Adipocyte (in vitro differentiated cells): ENCODE measurements around the gene SV2C.

ENCODE experiments used
- DNase-seq: peaks from one replicate; pipeline ENCODE4 v3.0.0-alpha.2; 2015; ENCODE audit warnings: low read depth
- H3K27me3 ChIP-seq: replicated peaks from 2 replicates; pipeline ENCODE4 v1.7.0; 2013; ENCODE audit warnings: mild to moderate bottlenecking, low read length, moderate library complexity; ENCODE audit not compliant: control insufficient read depth, insufficient read depth
- H3K36me3 ChIP-seq: 2 replicates; pipeline ENCODE4 v1.7.0; 2013; ENCODE audit warnings: low read length, mild to moderate bottlenecking, moderate library complexity; ENCODE audit not compliant: control insufficient read depth, insufficient read depth, severe bottlenecking
- H3K4me1 ChIP-seq: 2 replicates; pipeline ENCODE4 v1.7.0; 2013; ENCODE audit warnings: mild to moderate bottlenecking, low read length, moderate library complexity; ENCODE audit not compliant: control insufficient read depth, insufficient read depth
- H3K4me3 ChIP-seq: 2 replicates; pipeline ENCODE4 v1.7.0; 2013; ENCODE audit warnings: mild to moderate bottlenecking, low read length, moderate library complexity
- H3K9ac ChIP-seq: 2 replicates; pipeline ENCODE4 v1.7.0; 2013; ENCODE audit warnings: mild to moderate bottlenecking, low read length, moderate library complexity
- H3K9me3 ChIP-seq: 2 replicates; pipeline ENCODE4 v1.7.0; 2013; ENCODE audit warnings: mild to moderate bottlenecking, low read length, moderate library complexity; ENCODE audit not compliant: control insufficient read depth

The SV2C gene

DNA sequence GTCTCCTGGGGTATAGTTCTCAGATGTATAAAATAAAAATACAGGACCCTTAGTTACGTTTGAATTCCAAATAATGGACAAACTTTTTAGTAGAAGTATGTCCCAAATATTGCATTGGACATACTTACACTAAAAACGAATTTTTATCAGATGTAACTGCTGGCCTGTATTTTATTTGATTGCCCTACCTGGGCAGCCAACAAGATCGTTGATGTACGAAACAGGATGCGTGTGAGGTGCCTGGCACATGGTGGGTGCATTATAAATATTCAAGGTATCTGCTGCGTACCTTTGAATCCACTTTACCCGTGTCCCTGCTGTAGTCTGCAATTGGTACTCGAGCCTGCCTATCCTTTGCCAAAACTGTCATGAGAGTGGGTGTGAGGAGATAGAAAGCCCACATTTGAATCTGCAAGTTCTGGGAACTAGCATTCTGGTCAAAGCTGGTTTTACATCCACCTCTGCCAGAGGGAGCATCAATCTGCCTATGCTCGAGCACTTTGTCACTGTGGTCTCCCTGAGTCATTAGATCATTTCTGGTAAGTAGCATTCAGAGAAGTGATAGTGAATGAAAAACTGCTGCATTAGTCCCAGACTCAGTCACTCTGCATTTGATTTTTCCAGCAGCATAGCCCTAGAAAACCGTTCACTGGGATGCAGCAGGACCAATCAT lies 186.2 kb downstream of the SV2C start:
- peaks cover 10% of the 10 kb centered on the region for H3K27me3 ChIP-seq
- no peaks in the 10 kb centered on the region for H3K9me3 ChIP-seq
- no peak overlapping the region for H3K9ac ChIP-seq
- H3K4me1 ChIP-seq, result peaks cover 9% of the 10 kb centered on the region
- no peak overlapping the region for H3K4me3 ChIP-seq
- no peaks in the 10 kb centered on the region for H3K36me3 ChIP-seq
- DNase-seq, result no peak

GRCh38 chr5:76269932-76270610 lies 186.9 kb downstream of the SV2C start:
- peaks cover 6% of the 10 kb centered on the region for H3K27me3 ChIP-seq
- DNase-seq, result no peak
- H3K9me3 ChIP-seq, result no peaks in the 10 kb centered on the region
- H3K4me3 ChIP-seq, result no peak overlapping the region
- H3K9ac ChIP-seq, result no peak overlapping the region
- H3K36me3 ChIP-seq, result no peaks in the 10 kb centered on the region
- H3K4me1 ChIP-seq, result peaks cover 9% of the 10 kb centered on the region

- H3K4me1 ChIP-seq, result peaks cover 9% of the 10 kb centered on the region
- H3K9me3 ChIP-seq, result no peaks in the 10 kb centered on the region
- no peak for DNase-seq
- H3K4me3 ChIP-seq, result no peak overlapping the region
- no peak overlapping the region for H3K9ac ChIP-seq
- peaks cover 6% of the 10 kb centered on the region for H3K27me3 ChIP-seq
- no peaks in the 10 kb centered on the region for H3K36me3 ChIP-seq
These were observed 188.7 kb downstream of the SV2C start for GRCh38 chr5:76271836-76272235.

DNA sequence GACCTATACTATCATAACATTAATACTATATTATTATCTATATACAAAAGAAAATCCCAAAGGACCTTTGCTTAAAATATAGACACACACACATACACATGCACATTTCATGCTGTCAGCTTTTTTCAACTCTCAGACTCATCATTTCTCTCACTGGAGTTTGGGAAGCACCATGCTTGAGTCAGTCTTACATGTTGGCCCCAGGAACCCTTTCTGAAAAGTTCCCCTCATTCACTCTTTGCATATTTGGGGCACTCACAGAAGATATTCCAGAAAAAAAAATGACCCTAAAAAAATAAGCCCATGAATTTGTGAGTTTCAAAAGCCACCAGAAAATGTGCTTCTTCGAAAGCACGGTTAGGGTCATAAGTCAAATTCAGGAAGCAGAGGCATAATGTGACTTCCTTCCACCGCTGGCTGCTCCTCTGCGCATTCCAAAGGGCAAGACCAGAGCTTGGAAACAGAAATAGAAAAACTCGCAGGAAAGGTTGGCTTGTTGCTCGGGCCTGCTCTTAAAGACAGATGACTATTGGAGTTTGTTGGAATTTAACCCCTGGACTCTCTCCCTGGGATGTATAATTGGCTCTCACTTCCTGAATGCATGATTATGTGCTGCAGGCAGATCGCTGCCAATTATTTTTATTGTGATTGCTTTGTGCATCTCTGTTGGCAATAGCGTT lies 190.2 kb downstream of the SV2C start:
- H3K36me3 ChIP-seq, result no peaks in the 10 kb centered on the region
- no peak for DNase-seq
- H3K27me3 ChIP-seq, result no peaks in the 10 kb centered on the region
- peaks cover 9% of the 10 kb centered on the region for H3K4me1 ChIP-seq
- no peak overlapping the region for H3K9ac ChIP-seq
- H3K4me3 ChIP-seq, result no peak overlapping the region
- no peaks in the 10 kb centered on the region for H3K9me3 ChIP-seq

DNA sequence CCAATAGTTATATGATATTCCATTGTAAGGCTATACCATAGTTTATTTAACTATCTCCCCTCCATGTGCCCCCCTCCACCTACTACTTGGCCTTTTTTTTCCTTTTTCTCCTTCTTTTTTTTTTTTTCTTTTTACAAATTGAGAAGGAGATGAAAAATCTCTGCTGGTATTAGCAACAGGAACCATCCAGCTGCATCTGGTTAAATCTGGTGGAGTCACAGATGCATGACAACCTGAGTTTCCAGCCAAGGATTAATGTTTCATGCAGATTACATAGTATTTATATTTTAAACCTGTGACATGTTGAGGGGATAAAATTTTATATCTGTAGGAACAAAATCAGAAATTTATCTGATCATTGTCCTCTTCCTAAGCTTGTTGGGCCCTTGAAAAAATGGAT lies 191.4 kb downstream of the SV2C start:
- Histone ChIP-seq H3K9me3 (no peaks in the 10 kb centered on the region), H3K4me3 (no peak overlapping the region), H3K4me1 (peaks cover 9% of the 10 kb centered on the region), H3K27me3 (no peaks in the 10 kb centered on the region), H3K36me3 (no peaks in the 10 kb centered on the region), H3K9ac (no peak overlapping the region)
- no peak for DNase-seq

DNA sequence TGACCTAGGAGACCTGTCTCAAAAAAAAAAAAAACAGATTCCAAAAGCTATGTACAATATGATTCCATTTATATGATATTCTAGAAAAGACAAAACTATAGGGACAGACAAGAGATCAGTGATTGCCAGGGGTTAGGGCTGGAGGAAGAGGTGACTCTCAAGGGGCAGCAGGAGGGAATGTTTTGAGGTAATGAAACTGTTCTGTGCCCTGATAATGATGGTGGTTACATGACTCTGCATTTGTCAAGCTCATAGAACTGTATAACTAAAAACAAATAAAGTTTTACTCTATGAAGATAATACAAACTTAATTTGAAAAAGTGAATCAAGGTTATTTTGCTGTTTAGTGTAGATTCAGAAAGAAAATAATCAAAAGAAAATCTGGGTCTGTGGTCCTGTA lies 194.6 kb downstream of the SV2C start:
- no peak overlapping the region for H3K4me3 ChIP-seq
- no peaks in the 10 kb centered on the region for H3K4me1 ChIP-seq
- H3K36me3 ChIP-seq, result no peaks in the 10 kb centered on the region
- DNase-seq, result no peak
- no peaks in the 10 kb centered on the region for H3K9me3 ChIP-seq
- no peak overlapping the region for H3K9ac ChIP-seq
- H3K27me3 ChIP-seq, result peaks cover 4% of the 10 kb centered on the region

DNA sequence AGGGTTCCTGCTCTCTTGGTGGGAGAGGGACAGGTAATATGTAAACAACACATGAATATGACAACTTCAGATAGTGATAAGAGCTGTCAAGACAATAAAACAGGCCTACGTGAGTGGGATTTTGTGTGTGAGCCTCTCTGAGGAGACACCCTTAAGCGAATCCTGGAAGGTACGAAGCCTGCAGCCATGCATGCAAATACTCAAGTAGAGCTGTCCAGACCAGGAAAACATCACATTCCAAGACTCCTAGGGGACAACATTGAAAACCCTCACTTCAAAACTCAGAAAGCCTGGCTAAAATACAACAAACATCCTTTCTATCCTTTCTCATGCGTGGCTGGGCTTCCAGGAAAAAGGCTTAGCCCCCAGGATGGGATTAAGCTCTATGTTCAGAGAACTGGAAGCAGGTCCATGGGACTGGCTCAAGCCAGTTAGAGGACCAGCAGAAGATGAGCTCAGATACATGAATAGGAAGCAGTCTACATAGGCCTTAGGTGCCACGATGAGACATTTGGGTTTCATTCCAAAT lies 195.1 kb downstream of the SV2C start:
- no peak for DNase-seq
- H3K9me3 ChIP-seq, result no peaks in the 10 kb centered on the region
- H3K36me3 ChIP-seq, result no peaks in the 10 kb centered on the region
- H3K27me3 ChIP-seq, result peaks cover 4% of the 10 kb centered on the region
- no peak overlapping the region for H3K9ac ChIP-seq
- H3K4me3 ChIP-seq, result no peak overlapping the region
- no peaks in the 10 kb centered on the region for H3K4me1 ChIP-seq

DNA sequence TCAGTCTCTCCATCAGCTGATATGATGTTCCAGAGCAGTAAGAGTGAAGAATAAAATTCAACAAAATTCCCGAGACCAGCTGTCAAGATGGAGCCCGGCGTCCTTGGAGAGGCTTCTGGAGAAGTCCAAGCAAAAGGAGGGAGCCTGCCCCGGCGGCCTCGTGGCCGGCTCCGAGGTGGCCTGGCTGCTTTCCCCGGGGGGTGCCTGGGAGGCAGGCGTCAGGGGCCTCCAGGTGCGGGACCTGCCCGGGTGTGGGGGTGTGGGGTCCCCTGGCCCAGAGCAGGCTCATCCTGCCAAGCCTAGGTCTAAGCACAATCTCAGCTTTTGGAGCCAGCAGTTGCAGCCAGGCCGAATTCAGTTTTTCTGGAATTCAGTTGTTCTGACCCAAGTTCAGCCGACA lies 197.3 kb downstream of the SV2C start:
- no peak for DNase-seq
- no peaks in the 10 kb centered on the region for H3K4me1 ChIP-seq
- H3K9me3 ChIP-seq, result no peaks in the 10 kb centered on the region
- H3K36me3 ChIP-seq, result no peaks in the 10 kb centered on the region
- H3K27me3 ChIP-seq, result peaks cover 4% of the 10 kb centered on the region
- H3K4me3 ChIP-seq, result no peak overlapping the region
- H3K9ac ChIP-seq, result no peak overlapping the region

- H3K4me3 ChIP-seq, result no peak overlapping the region
- H3K36me3 ChIP-seq, result no peaks in the 10 kb centered on the region
- no peaks in the 10 kb centered on the region for H3K4me1 ChIP-seq
- peaks cover 4% of the 10 kb centered on the region for H3K27me3 ChIP-seq
- H3K9me3 ChIP-seq, result no peaks in the 10 kb centered on the region
- DNase-seq, result no peak
- no peak overlapping the region for H3K9ac ChIP-seq
These were observed 200.5 kb downstream of the SV2C start for GRCh38 chr5:76283670-76284069.

DNA sequence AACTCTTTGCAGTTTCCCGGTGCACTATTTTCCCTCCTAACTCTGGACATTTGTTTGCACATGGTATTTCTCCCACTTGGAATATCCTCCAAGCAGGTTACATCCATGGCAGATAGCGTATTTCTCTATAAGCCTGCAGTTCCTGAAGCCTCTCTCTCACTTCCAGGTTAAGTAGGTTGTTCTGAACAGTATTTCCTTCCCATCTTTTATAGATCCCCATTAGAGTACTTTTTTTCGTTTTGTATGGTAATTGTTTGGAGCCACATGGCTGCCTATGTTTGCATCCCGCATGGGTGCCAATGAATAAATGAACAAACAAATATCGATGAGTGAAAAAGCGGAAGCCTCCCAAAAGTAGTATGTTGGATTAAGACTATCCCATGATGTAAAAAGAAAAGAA lies 206.5 kb downstream of the SV2C start:
- Histone ChIP-seq H3K4me1 (no peaks in the 10 kb centered on the region), H3K4me3 (no peak overlapping the region), H3K9ac (no peak overlapping the region), H3K36me3 (no peaks in the 10 kb centered on the region), H3K27me3 (peaks cover 8% of the 10 kb centered on the region), H3K9me3 (no peaks in the 10 kb centered on the region)
- no peak for DNase-seq

- H3K4me1 ChIP-seq, result no peaks in the 10 kb centered on the region
- no peak overlapping the region for H3K9ac ChIP-seq
- no peak for DNase-seq
These were observed 207.2 kb downstream of the SV2C start for GRCh38 chr5:76290321-76290757.

More at GRCh38 chr5:76290321-76290757, 207.2 kb downstream of the SV2C start:
- H3K9me3 ChIP-seq, result no peaks in the 10 kb centered on the region
- H3K4me3 ChIP-seq, result no peak overlapping the region
- H3K27me3 ChIP-seq, result peaks cover 8% of the 10 kb centered on the region
- no peaks in the 10 kb centered on the region for H3K36me3 ChIP-seq
